ENCODE data around the gene LARP1B. TPM values are rescaled to one million over a fixed set of nuclear protein-coding genes. Genes with fewer than 3 reads are reported as not detected.
"Not testable (repeated sequence)": the region's sequence is repeated elsewhere in the genome, so short reads cannot be mapped to it uniquely, and the experiment has no call there.

LARP1B gene
- total RNA-seq, 4 donors from 2014 or later = 22.0 to 37.0 (median 25.6) TPM

DNA sequence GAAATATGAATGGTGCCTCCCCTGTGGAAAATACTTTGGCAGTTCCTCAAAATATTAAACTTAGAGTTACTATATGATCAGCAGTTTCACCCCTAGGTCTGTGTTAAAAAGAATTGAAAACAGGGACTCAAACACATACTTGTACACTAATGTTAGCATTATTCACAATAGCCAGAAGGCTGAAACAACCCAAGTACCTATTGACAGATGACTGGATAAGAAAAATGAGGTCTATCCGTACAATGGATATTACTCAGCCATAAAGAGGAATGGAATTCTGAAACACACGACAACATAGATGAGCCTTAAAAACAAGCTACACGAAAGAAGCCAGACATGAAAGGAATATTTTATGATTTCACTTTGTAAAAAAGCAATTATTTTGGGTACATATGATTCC lies 171.6 kb downstream of the LARP1B start:
- DNase-seq (ENCODE audit: low spot score) = no peak
- no peak for ATAC-seq (ENCODE audit: low FRiP score)
- TF ChIP-seq, protein P1, sequence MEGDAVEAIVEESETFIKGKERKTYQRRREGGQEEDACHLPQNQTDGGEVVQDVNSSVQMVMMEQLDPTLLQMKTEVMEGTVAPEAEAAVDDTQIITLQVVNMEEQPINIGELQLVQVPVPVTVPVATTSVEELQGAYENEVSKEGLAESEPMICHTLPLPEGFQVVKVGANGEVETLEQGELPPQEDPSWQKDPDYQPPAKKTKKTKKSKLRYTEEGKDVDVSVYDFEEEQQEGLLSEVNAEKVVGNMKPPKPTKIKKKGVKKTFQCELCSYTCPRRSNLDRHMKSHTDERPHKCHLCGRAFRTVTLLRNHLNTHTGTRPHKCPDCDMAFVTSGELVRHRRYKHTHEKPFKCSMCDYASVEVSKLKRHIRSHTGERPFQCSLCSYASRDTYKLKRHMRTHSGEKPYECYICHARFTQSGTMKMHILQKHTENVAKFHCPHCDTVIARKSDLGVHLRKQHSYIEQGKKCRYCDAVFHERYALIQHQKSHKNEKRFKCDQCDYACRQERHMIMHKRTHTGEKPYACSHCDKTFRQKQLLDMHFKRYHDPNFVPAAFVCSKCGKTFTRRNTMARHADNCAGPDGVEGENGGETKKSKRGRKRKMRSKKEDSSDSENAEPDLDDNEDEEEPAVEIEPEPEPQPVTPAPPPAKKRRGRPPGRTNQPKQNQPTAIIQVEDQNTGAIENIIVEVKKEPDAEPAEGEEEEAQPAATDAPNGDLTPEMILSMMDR (IDR thresholded peaks at IDR 0.05) = no peak

DNA sequence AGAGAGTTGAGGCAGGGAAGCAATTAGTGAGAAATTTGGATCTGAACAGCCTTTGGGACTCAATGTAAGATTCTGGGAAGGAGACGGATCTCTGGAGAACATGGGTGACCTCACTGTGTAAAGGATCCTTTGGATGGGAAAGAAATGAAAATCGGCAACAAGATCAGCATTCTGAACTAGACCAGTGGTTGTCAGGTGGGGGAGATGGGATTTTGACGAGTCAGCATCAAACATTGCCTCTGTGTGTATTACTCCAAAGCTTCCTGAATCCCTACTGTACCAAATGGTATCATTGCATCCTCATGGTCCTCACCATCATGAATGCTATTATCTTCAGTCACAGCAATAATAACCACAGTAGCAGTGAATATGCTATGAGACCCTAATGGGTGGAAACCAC lies 173.7 kb downstream of the LARP1B start:
- DNase-seq (ENCODE audit: low spot score) (no peak), ATAC-seq (ENCODE audit: low FRiP score) (no peak)
- TF ChIP-seq, protein P1 (IDR thresholded peaks at IDR 0.05) = no peak

DNA sequence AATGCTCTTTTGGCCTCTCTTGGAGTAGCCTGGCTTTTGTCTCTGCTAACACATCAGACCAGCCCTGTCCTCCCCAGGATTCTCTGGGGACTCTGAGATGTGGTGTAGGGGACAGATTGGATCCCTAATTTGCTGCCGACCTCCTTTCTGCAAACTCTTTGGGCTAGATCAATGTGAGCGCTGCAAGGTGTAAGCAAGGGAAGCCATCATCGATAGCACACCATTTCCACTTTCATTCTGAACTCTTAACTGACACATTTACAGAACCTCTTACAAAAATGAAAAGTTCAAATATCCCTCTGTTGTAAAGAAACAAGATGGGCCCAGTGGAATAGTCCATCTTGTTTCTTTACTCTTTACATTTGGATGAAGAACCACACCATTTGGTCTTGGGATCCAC lies 179.9 kb downstream of the LARP1B start:
- ATAC-seq (ENCODE audit: low FRiP score) = no peak
- DNase-seq (ENCODE audit: low spot score) = no peak
- TF ChIP-seq, protein P1 (IDR thresholded peaks at IDR 0.05) = no peak

DNA sequence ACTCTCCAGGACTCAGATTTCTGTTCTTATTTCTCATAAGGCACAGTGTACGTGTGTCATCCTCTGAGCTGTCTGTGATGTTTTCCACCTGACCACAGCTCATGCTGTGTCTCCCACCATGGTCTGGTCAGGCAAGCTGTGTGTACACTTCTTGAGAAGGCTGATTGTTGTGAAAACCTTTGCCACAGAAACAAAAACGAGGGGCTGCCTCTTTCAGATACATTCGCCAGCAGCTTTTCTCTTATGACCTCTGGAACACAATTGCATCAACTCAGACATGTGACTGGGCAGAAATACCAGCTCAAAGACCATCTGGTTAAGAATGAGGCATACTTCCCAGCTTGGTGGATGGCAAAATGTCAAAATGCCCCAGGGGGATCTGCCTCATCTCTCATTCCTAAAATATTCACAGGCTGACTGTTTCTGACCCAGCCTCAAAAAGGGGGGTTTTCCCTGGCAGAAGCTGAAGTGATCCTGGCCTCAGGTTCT lies 180.4 kb downstream of the LARP1B start:
- peak; percentile 27 for DNase-seq (ENCODE audit: low spot score)
- TF ChIP-seq, protein P1 (IDR thresholded peaks at IDR 0.05) = no peak
- ATAC-seq (ENCODE audit: low FRiP score) = peak; percentile 67

DNA sequence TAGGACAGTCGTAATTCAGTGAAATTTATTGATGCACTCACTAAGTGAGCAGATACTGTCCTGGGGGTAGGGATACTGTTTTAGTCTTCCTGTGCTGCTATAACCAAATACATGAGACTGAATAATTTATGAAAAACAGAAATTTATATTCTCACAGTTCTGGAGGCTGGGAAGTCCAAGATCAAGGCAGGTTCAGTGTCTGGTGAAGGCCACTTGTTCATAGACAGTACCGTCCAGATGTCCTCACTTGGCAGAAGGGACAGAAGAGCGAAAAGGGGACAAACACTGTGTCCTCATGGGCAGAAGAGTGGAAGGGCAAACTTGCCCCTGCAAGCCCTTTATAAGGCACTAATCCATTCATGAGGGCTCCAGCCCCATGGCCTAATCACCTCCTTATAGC lies 180.9 kb downstream of the LARP1B start:
- ATAC-seq (ENCODE audit: low FRiP score) (no peak), DNase-seq (ENCODE audit: low spot score) (no peak)
- TF ChIP-seq, protein P1 (IDR thresholded peaks at IDR 0.05) = no peak

DNA sequence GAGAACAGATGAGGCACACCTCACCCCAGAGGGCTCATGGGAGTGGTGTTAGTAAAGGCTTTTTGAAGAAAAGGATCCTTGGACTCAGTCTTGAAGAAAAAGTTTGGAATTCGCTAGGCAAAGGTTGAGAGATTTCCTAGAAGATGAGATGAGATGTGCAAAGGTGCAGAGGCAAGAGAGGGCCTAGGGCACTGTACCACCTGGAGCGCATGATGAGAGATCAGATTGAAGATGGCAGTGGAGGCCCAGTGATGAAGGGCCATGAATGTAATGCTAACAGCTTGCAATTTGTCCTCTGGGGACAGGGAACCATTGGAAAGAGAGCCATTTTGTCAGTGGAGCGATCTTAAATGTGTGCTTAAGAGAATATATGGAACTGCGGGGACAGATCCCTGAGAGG lies 181.5 kb downstream of the LARP1B start:
- TF ChIP-seq, protein P1 (IDR thresholded peaks at IDR 0.05) = no peak
- DNase-seq (ENCODE audit: low spot score) (no peak), ATAC-seq (ENCODE audit: low FRiP score) (no peak)

DNA sequence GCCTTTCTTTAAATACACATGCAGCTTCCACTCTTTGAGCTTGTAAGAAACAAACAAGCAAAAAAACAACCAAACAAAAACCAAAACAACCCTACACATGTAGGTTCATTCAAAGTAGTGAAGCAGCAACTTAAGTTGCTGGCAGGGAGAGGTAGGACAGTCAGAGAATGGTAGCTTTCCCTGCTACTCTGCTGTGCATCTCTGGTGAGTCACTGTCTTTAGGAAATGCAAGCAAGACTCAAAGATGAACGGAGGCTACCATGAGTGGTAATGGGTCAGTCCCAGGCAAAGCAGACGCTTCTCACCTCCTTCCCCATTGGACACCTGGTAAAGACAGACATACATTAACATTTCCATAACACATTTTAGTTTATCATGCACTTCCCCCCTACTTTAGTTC lies 183.3 kb downstream of the LARP1B start:
- TF ChIP-seq, protein P1 (IDR thresholded peaks at IDR 0.05) = no peak
- no peak for ATAC-seq (ENCODE audit: low FRiP score)
- DNase-seq (ENCODE audit: low spot score) = no peak

DNA sequence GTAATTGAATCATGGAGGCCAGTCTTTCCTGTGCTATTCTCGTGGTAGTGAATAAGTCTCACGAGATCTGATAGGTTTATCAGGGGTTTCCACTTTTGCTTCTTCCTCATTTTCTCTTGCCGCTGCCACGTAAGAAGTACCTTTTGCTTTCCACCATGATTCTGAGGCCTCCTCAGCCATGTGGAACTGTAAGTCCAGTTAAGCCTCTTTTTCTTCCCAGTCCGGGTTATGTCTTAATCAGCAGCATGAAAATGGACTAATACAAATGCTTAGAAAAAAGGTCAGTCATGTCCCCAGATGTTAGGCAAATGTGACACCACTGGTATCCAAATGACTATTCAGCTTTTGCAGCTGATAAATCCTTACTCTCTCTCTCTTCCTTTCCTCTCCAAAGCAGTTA lies 184.3 kb downstream of the LARP1B start:
- not testable (repeated sequence) for ATAC-seq (ENCODE audit: low FRiP score); DNase-seq (ENCODE audit: low spot score)

All from omental fat pad (tissue), 4 donors.